ENCODE results near the gene IFIT1.
"Not testable (repeated sequence)": the region's sequence is repeated elsewhere in the genome, so short reads cannot be mapped to it uniquely, and the experiment has no call there.

IFIT1 gene

DNA sequence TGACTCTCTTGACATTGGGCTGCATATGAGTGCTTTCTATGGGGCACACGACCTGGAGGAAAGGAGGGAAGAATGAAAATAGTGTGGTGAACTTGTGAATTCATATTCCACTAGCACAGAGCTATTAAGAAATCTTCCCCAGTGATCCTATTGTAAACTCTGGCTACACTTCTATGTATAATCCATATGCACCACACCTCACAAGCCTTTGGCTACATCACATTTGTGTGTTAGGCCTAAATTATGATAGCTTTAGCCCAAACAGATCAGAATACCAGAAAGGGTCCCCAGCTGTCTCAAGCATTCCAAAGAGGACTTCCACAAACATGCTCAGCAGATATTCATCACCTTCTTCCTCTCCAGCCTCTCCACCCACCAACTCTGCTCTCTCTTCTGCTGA is 24.3 kb upstream of the IFIT1 start:
- DNase-seq: no peak

DNA sequence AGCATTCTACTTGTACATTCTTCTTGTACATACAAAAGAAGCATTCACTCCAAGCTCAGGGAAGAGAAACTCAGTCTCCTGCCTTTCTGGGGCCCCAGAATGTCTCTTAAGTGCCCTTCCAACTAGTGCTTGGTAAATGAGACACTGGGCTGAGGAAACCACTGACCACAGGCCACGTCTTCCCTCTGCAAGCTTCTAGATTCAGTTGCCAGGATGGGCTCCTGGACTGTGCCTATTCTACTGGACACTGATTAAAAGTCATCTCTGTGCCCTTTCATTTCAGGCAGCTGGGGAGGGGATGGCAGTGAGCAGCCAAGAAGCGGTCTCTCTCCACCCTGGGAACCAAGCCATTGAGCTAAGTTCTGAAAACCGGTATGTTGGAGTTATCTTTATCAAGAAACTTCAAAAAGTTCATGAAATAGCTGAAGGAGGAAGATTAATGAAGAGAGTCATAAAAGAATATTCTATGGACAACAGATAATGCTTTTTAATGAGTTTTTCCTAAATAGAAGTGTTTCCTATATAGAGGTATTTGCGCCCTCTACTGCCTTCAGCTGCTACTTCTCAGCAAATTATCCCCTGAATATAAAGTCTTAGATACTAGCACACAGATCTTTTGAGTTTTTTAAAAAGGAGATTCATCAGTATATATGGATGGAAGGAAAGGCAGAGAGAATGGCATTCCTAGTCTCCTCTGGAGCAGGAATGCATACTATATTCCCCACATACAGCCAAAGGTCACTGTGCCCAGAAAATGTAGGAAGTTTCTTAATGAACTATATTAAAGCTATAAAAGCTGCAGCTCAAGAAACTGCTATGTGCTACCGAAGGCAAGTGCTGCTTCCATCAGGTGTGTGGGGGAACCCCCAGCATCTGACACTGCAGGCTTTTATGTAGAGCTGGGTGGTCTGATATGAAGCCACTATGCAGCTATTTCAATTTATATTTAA is 23.0 kb upstream of the IFIT1 start:
- no peak for DNase-seq

DNA sequence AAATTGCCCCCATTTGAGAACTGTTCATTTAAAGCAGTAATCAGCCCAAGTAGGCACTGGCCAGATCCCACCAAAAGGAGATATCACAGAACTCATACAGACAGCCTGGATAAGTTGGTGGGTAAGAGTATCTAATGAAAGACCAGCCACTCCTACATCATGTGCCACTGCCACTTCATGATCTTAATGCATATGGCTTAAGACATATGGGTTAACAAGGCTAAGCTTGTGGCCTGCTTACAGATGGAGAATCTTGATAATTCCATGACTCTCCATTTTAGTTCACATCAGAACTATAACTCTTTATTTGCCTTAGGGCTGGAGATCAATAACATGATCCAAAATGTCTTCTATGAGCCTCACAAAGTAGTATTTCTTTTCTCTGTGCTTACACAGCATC is 21.3 kb upstream of the IFIT1 start:
- DNase-seq: no peak

DNA sequence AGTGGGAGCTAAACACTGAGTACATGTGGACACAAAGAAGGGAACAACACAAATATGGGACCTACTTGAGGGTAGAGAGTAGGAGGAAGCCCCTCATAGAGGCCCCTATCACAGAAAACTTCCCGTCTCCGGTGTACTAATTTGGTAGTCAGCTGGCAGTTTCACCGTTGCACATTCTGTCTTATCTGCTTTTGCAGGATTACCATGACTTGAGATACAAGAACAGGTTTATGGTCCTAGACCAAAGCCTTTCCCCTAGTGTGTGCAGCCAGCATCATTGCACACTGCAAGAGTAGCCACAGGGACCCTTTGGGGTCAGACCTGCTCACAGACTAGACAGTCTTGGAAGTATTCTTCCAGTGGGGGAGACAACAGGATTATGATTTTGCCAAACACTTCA is 20.4 kb upstream of the IFIT1 start:
- no peak for DNase-seq

DNA sequence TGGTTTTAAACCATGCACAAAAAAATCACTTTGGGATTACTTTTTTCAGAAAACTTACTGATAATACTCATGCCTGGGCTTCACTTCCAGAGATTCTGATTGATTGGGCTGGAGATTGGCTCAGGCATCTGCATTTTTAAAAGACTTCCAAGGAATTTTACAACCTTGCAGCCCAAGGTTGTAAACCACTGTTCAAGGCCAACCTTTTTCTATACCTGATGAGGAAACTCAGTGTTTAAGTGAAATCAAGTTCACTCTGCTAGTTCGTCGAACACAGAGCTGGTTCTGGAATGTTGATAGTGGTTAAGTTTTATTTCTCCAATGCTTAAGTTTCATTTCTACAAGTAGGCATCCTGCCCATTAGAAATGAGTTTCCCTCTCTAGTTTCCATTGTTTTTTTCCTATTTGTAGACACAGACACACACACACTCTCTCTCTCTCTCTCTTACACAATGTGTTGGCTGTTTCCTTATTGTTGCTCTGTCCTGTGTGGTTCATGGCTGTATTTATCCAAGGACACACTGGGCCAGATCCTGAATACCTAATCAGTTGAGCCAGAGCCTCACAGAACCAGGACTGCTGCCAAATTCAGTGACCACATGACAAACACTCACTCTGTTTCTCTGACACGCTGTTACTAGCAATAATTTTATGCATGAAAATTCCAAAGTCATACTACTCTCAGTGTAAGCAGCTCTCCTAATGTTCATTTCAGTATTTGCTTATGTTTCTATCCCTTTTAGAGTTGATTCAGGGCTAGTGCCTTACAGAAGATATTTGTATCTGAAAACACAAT is 18.3 kb upstream of the IFIT1 start:
- no peak for DNase-seq

DNA sequence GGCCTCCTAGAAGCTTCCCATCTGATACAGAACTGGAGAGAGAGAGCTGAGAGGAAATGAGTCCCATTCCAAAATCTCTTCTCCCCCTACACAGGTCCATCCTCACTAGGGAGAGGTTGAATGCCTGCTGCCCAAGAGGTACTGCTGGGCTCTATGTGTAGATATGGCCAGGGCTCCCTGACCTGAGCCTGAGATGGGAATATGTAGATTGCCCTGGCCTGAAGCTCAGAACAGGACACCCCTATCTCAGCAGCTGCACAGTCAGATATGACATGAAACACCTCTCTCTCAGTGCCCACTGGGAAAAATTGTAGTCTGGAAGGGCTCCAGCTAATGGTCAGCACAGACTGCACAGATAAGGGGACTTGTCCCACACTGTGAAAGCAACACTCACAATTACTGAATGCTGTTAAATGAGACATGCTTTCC is 17.7 kb upstream of the IFIT1 start:
- no peak for DNase-seq

DNA sequence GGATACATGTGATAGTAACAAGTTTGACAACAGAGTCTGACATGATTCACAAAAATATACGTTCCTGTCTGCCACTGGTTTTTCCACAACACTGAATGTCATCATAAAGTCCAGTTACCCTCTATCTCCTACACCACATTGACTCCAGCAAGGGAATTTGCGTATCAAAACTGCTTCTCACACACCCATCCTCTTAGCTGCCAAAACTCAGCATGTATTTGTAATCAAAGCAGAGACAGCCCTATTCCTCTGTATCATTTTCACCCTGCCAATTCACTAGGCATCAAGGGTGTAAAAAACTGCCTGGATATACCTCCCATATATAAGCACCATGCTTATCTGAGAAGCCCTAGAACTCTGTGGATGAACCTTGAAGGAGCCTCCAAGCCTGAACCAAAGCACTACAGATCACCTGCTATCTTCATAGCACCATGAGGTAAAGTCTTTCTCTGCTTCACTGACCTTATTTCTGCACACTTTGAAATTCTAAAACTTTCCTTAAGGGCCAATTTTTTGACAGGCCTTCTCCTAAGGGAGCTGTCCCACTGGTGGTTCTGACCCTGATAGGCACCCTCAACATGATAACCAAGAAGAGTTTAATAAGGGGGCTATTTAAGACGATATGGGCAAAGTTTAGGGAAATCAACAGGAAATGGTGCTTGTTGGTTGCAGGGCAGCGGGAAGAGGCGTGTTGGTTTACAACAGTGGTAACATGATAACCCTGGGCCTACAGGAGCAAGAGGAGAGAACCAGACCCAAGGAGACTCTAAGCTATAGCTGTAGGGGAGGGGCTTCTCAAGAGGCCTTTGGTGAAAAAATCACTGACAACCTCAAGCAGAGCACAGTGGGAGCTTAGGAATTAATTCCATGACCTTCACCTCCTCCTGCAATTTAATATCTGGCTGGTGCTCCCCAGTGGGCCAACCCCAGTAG is 14.5 kb upstream of the IFIT1 start, which contains the start of gene IFIT1B:
TSS of gene IFIT1B (plus strand) at position 352 of the 933 bp plus-strand sequence. CDS start at position 432, 80 bp downstream.
- DNase-seq: no peak

DNA sequence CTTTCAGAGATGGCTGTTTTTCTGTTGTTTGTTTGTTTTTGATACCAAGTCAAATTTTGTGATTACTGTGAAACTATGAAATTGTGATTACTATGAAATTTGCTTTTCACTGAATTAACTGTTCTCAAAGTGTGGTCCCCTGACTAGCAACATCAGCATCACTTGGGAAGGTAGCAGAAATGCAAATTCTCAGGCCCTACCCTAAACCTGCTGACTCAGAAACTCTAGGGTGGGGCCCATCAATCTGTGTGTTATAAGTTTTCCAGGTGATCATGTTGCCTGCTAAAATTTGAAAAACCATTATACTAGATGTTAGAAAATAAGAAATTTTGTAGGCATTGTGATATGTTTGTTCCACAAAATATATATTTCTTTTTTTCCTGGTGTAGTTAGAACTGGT is 13.3 kb upstream of the IFIT1 start:
- no peak for DNase-seq

DNA sequence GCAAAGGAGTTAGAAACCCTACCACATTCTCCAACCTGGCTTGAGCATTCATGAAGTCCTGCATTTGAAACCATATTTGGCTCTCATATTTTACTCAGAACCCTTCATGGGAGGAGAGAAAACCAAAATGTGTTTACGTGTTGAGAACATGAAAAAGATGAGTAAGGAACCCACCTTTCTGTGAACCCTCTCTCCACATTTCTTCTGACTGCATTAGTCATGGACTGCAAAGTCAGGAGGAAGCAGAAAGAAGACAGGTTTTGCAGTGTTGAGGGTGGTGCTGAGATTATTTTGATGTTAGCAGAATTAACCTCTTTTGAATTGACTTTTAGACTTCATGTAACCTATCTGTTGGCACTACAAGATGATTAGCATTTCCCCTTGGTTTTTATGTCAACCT is 9.7 kb upstream of the IFIT1 start:
- no peak for DNase-seq

DNA sequence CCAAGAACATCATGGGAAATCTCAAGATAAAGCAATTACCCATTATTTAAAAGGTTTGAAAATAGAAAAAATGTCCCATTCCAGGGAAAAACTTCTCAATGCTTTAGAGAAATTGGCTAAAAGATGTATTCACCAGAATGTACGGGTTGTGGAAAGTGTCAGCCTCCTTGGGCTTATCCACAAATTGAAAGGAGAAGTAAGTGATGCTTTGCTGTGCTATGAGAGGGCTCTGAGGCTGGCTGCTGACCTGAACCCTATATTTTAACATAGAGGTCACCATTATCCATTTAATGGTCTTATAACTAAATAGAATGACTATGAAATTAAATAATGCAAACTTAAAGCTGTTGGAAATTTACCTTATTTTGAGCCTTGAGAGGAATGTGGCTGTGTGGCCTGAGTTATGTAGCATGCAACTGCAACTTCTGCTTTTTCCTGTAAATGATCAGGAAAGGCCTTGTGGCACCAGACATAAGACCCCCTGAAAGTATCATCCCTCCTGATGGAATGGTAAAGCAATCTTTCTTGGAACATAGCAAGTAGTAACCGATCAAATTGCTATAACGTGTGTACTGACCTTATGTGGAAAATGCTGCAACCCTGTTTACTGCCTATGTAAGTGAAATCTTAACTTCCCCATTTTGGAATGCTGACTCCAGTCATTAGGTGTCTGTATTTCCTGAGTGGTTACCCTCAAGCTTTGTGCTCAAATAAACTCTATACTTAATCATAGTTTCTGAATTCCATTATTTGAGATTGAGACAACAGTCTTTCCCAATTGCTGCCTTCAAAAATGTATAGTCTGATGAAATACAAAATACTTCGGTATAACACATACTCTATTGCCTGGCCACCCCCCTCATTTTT is 7.7 kb upstream of the IFIT1 start:
- no peak for DNase-seq

DNA sequence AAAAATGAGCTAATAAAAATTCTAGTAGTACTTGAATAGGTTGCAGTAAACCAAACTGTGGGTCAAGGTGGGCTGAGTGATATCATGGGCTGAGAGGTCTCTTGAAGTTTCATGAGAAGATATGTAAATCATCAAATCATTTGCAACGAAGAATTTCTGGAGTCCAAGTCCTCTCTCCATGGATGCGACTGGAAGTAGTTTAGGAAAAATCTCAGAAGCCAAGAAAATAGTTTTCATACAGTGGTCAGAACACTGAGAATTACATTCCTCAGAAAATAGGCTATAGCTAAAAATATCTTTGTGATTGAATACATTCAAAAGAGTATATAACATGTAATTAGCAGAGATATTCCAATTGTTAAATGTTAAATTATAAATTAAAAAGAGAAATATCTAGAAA is 3.6 kb upstream of the IFIT1 start:
- DNase-seq: no peak

DNA sequence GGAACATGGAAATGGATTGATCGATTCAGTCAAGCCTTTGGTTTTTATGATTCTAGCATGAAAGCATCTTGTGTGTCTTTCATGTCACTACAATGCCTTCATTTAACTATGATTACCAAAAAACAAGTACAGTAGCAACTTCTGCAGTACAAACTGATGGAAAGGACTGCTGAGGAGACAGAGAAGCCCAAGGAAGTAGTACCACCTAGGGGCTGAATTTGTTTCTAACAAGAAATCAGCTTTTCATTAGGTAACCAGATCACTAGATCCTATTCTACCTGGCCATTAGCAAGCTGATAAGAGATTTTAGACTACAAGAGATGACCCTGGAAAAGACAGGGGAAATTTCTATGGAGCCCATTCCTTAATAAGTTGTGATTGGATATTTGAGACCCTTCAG is 3.2 kb upstream of the IFIT1 start:
- no peak for DNase-seq

DNA sequence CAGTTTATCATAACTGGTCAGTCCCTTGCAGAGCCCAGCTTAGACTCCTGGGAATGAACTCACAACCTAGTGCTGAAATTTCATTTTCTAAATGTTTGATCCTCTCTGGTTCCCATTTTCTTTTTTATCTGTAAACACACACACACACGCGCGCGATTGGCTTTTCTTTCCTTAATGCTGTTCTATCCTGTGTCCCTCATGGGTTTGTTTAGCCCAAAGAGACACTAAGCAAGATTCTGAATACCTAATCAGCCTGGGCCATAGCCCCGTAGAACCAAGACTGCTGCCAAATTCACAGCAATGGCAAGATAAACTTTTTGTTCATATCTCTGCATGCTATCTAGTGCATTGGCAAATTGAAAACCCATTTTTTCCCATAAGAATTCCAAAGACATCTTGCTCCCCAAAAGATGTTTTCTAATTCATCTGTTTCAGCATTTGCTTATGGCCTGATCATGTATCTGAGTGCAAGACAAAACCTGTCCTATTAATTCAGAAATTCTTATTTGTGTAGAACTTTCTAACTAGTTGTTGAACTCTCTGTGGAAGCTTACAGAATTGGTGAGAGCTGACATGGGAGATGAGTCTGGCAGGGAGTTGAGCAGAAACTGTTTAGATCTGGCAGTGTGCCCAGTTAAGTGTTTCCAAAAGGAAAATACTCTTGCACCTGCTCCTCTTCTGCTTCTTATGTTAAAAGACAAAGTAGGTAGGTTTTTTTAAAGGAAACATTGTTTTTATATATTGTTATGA is 1.8 kb upstream of the IFIT1 start:
- no peak for DNase-seq

DNA sequence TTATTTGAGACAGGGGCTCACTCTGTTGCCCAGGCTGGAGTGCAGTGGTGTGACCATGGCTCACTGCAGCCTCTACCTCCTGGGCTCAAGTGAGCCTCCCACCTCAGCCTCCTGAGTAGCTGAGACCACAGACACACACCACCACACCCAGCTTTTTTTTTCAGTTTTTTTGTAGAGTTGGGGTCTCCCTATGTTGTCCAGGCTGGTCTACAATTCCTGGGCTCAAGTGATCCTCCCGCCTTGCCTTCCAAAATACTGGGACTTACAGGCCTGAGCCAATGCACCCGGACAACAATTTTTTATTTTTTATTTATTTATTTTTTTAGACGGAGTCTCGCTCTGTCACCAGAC is 1.2 kb upstream of the IFIT1 start:
- DNase-seq: not testable (repeated sequence)

DNA sequence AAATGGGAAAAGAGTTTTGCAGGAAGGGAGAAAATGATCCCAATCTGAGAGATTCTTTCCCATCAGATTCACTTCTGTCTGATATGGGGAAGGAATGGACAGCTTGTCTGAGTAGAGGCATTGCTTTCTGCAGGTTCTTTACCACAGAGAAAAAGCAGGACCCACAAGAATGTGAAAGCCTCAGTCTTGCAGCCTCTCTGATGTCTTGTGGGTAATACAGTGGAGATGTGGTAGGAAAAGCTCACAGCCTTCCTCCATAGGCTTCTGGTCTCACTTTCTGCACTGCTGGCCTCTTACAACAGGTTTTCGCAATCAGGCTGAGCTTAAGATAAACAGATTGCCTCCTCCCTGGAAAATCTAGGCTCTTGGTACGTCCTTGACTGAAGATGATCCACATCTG is 551 bp downstream of the IFIT1 start:
- no peak for DNase-seq

DNA sequence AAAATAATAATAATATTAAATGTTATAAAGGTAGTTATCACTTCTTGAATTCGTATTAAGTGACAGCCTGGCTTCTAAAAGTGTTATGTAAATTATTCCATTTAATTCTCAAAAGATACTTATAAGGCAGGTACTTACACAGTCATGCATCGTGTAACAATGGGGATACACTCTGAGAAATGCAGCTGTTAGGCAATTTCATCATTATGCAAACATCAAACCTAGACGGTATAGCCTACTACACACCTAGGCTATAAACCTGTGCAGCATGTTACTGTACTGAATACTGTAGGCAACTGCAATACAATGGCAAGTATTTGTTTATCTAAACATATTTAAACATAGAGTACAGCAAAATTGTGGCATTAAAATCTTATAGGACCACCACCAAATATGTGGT is 1.5 kb downstream of the IFIT1 start:
- DNase-seq: no peak

DNA sequence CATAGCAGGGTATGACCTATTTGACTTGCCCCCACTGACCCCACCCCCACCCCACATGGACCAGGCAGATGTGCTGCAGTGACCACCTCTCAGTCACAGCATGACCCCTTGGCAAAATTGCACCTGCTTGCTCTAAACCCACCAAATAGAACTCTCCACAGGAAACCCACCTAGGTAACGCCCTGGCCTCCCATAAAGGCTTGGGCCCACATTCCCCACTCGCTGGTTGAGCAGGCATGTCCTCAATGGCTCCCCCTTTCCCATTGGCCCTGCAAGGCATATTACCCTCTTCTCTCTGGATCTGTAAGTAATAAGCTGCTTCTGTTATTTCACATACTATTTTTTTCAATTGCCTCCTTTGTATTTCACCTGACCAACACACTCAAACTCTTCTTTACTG is 2.7 kb downstream of the IFIT1 start:
- no peak for DNase-seq

DNA sequence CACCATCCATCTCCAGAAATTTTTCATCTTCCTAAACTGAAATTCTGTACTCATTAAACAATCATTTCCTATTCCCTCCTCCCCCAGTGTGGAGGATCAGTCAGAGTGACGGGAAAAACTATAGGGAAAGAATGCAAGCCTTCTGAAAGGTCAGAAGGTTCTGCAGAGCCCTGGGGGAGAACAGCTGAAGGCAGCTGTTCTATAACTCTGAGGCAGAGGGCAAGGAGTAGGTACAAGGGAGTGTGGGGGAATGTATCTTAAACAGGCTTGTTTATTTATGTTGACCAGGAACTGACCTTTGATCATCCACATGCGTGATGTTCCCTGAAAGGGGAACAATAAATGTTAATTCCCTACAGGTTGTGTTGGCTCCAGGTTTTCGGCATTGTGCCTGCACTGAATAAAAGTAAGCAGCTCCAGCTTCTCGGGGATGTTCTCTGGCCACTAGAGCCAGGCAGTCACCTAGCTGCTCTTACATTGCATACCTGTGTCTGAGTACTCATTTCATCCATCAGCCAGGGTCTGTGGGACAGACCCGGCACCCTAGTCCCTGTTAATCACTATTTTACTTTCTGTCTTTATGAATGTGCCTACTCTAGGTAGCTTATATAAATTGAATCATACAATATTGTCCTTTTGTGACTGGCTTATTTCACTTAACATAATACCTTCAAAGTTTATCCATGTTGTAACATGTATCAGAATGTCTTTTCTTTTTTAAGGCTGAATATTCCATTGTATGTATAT is 5.8 kb downstream of the IFIT1 start:
- DNase-seq: no peak

DNA sequence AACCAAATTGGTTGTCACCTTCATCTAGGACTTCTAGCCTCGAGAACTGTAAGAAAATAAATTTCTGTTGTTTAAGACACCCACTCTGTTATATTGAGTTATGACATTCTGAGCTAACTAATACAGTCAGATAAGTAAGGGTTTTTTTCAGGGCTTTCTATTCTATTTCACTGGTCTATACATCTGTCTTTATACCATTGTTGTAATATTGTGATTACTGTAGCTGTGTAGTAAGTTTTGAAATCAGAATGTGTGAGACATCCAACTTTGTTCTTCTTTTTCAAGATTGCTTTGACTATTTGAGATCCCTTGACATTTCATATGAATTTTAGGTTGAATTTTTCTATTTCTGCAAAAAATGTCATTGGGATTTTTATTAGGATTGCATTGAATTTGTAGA is 7.5 kb downstream of the IFIT1 start:
- DNase-seq: no peak

DNA sequence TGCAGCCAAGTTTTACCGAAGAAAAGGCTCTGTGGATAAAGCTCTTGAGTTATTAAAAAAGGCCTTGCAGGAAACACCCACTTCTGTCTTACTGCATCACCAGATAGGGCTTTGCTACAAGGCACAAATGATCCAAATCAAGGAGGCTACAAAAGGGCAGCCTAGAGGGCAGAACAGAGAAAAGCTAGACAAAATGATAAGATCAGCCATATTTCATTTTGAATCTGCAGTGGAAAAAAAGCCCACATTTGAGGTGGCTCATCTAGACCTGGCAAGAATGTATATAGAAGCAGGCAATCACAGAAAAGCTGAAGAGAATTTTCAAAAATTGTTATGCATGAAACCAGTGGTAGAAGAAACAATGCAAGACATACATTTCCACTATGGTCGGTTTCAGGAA is 10.6 kb downstream of the IFIT1 start:
- no peak for DNase-seq

Data from stimulated activated CD4-positive, alpha-beta T cell treated with anti-CD3 and anti-CD28 coated beads, Interleukin-2, amount 100 ng/mL, for 48 hours (primary cell).